OCI-LY1 (cell line): Measurements from ENCODE around the gene STUM.

Experiments used
- H2AFZ ChIP-seq: fragments of 200-600 bp; sonication (generic), shearing (Covaris generic); 2 replicates; pipeline ENCODE4 v1.6.0; 2014; ENCODE audit warnings: antibody characterized with exemption, mild to moderate bottlenecking, low read length
- H3F3A ChIP-seq: fragments of 200-600 bp; sonication (generic), shearing (Covaris generic); 2 replicates; pipeline ENCODE4 v1.6.0; 2014; ENCODE audit warnings: mild to moderate bottlenecking, antibody characterized with exemption, low read length, moderate library complexity; ENCODE audit not compliant: insufficient read depth
- H3K27ac ChIP-seq: fragments of 200-600 bp; sonication (generic); 2 replicates; pipeline ENCODE4 v1.5.1; 2014; ENCODE audit warnings: low read length, mixed run types, mild to moderate bottlenecking, low read depth; ENCODE audit not compliant: poor library complexity, severe bottlenecking
- H3K27me3 ChIP-seq: fragments of 200-600 bp; sonication (generic); 2 replicates; pipeline ENCODE4 v1.6.0; 2014; ENCODE audit warnings: antibody characterized with exemption, mild to moderate bottlenecking, low read length, moderate library complexity; ENCODE audit not compliant: insufficient read depth
- H3K36me3 ChIP-seq: fragments of 200-600 bp; sonication (generic); 2 replicates; pipeline ENCODE4 v1.6.1; 2014; ENCODE audit warnings: mild to moderate bottlenecking, antibody characterized with exemption, low read length, moderate library complexity, mixed read lengths; ENCODE audit not compliant: insufficient read depth
- H3K4me1 ChIP-seq: fragments of 200-600 bp; sonication (generic); 2 replicates; pipeline ENCODE4 v1.5.1; 2014; ENCODE audit warnings: mild to moderate bottlenecking, low read length, moderate library complexity; ENCODE audit not compliant: insufficient read depth, severe bottlenecking
- H3K4me2 ChIP-seq: fragments of 200-600 bp; sonication (generic), shearing (Covaris generic); 2 replicates; pipeline ENCODE4 v1.6.1; 2014; ENCODE audit warnings: low read length
- H3K4me3 ChIP-seq: fragments of 200-600 bp; sonication (generic); 2 replicates; pipeline ENCODE4 v1.5.1; 2014; ENCODE audit warnings: low read length, low read depth, mild to moderate bottlenecking, mixed read lengths; ENCODE audit not compliant: poor library complexity, severe bottlenecking
- H3K79me2 ChIP-seq: fragments of 200-600 bp; shearing (Covaris generic); 2 replicates; pipeline ENCODE4 v1.6.1; 2016; ENCODE audit warnings: mixed run types, low read length, mixed read lengths; ENCODE audit not compliant: insufficient read depth
- H3K9ac ChIP-seq: fragments of 200-600 bp; sonication (generic), shearing (Covaris generic); 2 replicates; pipeline ENCODE4 v1.6.1; 2014; ENCODE audit warnings: mild to moderate bottlenecking, low read length, mixed read lengths
- H3K9me2 ChIP-seq: fragments of 200-600 bp; sonication (generic), shearing (Covaris generic); 2 replicates; pipeline ENCODE4 v1.6.1; 2014; ENCODE audit warnings: low read depth, mild to moderate bottlenecking, low read length, mixed read lengths
- H3K9me3 ChIP-seq: fragments of 200-600 bp; shearing (Covaris generic); 2 replicates; pipeline ENCODE4 v1.6.1; 2014; ENCODE audit warnings: low read length, mixed read lengths
- H4K20me1 ChIP-seq: fragments of 200-600 bp; sonication (generic), shearing (Covaris generic); 2 replicates; pipeline ENCODE4 v1.6.0; 2016; ENCODE audit warnings: mild to moderate bottlenecking, low read length; ENCODE audit not compliant: insufficient read depth
- CTCF ChIP-seq: fragments of 200-600 bp; sonication (generic), shearing (Covaris generic); IDR thresholded peaks from 2 replicates; pipeline ENCODE4 v1.5.1; 2017; ENCODE audit warnings: mild to moderate bottlenecking, antibody characterized with exemption, low read length, moderate library complexity, mixed read lengths
- EZH2 ChIP-seq: fragments of 200-600 bp; sonication (generic), shearing (Covaris generic); IDR thresholded peaks from 2 replicates; pipeline ENCODE4 v1.8.0; 2017; ENCODE audit warnings: borderline replicate concordance, mixed run types, mild to moderate bottlenecking, antibody characterized with exemption, low read length, moderate library complexity, mixed read lengths

Gene STUM

GRCh38 chr1:226586116-226586515, 37.6 kb downstream of the STUM start:
- Histone ChIP-seq H3K4me1 (no peaks in the 10 kb centered on the region), H3K4me2 (no peak overlapping the region), H3K79me2 (no peaks in the 10 kb centered on the region), H3K9me3 (no peaks in the 10 kb centered on the region), H3K36me3 (no peaks in the 10 kb centered on the region), H2AFZ (no peak overlapping the region), H3K27me3 (peaks cover 18% of the 10 kb centered on the region; the same call in 1 of the 2 replicates), H3K9ac (no peak overlapping the region), H3K9me2 (no peaks in the 10 kb centered on the region), H3K4me3 (no peak overlapping the region), H3F3A (no peaks in the 10 kb centered on the region), H4K20me1 (no peaks in the 10 kb centered on the region), H3K27ac (no peak overlapping the region)
- no peak for TF ChIP-seq CTCF
- TF ChIP-seq EZH2 = no peak

- no peaks in the 10 kb centered on the region for H3K4me1 ChIP-seq
- no peaks in the 10 kb centered on the region for H3K9me3 ChIP-seq
- H3K27ac ChIP-seq = no peak overlapping the region
- peaks cover 18% of the 10 kb centered on the region; the same call in 1 of the 2 replicates for H3K27me3 ChIP-seq
- H3K4me2 ChIP-seq = no peak overlapping the region
- TF ChIP-seq EZH2 (no peak), CTCF (no peak)
- H2AFZ ChIP-seq = no peak overlapping the region
- H3K79me2 ChIP-seq = no peaks in the 10 kb centered on the region
- no peaks in the 10 kb centered on the region for H4K20me1 ChIP-seq
- no peak overlapping the region for H3K9ac ChIP-seq
- no peaks in the 10 kb centered on the region for H3K36me3 ChIP-seq
- no peaks in the 10 kb centered on the region for H3K9me2 ChIP-seq
- no peaks in the 10 kb centered on the region for H3F3A ChIP-seq
- no peak overlapping the region for H3K4me3 ChIP-seq
Observed at GRCh38 chr1:226586650-226587422, 38.3 kb downstream of the STUM start.

GRCh38 chr1:226588484-226588883, 39.9 kb downstream of the STUM start:
- no peak overlapping the region for H3K9ac ChIP-seq
- TF ChIP-seq EZH2 (no peak), CTCF (no peak)

More at GRCh38 chr1:226588484-226588883, 39.9 kb downstream of the STUM start:
- no peak overlapping the region for H3K4me3 ChIP-seq
- no peaks in the 10 kb centered on the region for H3K9me2 ChIP-seq
- no peak overlapping the region for H2AFZ ChIP-seq
- H3K4me2 ChIP-seq = no peak overlapping the region
- no peaks in the 10 kb centered on the region for H3K79me2 ChIP-seq
- no peaks in the 10 kb centered on the region for H3F3A ChIP-seq
- H4K20me1 ChIP-seq = no peaks in the 10 kb centered on the region
- H3K36me3 ChIP-seq = no peaks in the 10 kb centered on the region
- no peak overlapping the region for H3K27ac ChIP-seq
- no peaks in the 10 kb centered on the region for H3K9me3 ChIP-seq
- H3K4me1 ChIP-seq = no peaks in the 10 kb centered on the region
- peaks cover 12% of the 10 kb centered on the region; the same call in 1 of the 2 replicates for H3K27me3 ChIP-seq
